Activated naive CD4-positive, alpha-beta T cell treated with anti-CD3 and anti-CD28 coated beads, Interleukin-2, amount 50 U/mL, for 72 hours (primary cell): Measurements from ENCODE around the gene MPL. TPM values are rescaled to one million over a fixed set of nuclear protein-coding genes. Genes with fewer than 3 reads are reported as not detected.

ENCODE experiments used
- ATAC-seq, 2 donors: fragments of 150-1000 bp; cut with Tn5 transposase; 2 replicates each; pipeline ENCODE4 v1.10.0; 2021; ENCODE audit warnings: mild to moderate bottlenecking in 2 of 2, moderate library complexity in 2 of 2
- DNase-seq, 2 donors: peaks; one replicate each; pipeline ENCODE4 v3.0.0; 2021 to 2022; ENCODE audit warnings: low spot score in 2 of 2
- H3K27ac Mint-ChIP-seq, 2 donors: one replicate each; pipeline ENCODE4 v1.8.0; 2022; ENCODE audit warnings: mild to moderate bottlenecking in 2 of 2, mixed read lengths in 2 of 2
- H3K36me3 Mint-ChIP-seq, 2 donors: one replicate each; pipeline ENCODE4 v1.8.0; 2022; ENCODE audit warnings: mixed read lengths in 2 of 2
- H3K9me3 Mint-ChIP-seq, 2 donors: one replicate each; pipeline ENCODE4 v1.8.0; 2022; ENCODE audit warnings: mixed read lengths in 2 of 2
- total RNA-seq, 2 donors: library from RNA; stranded (reverse); gene quantifications; one replicate each; pipeline ENCODE4 v1.2.3, GENCODE V29; 2022

Gene MPL
- not detected for total RNA-seq

- H3K36me3 Mint-ChIP-seq: no peaks in the 10 kb centered on the region
- no peak within 1 kb of the TSS for H3K27ac Mint-ChIP-seq
- ATAC-seq (no peak), DNase-seq (peak in 1 of 2 donors; percentile 45)
- H3K9me3 Mint-ChIP-seq: no peaks in the 10 kb centered on the region
Observed at GRCh38 chr1:43337588-43337987, at the start of gene MPL. MPL (plus strand) TSS chr1:43337818; CDS start chr1:43337849, 31 bp downstream.

- Mint-ChIP-seq H3K36me3 (no peaks in the 10 kb centered on the region), H3K27ac (no peak overlapping the region), H3K9me3 (no peaks in the 10 kb centered on the region)
- DNase-seq (no peak), ATAC-seq (no peak)
Observed at GRCh38 chr1:43288058-43288784, 49.4 kb upstream of the MPL start.

- no peaks in the 10 kb centered on the region for H3K36me3 Mint-ChIP-seq
- no peak overlapping the region for H3K27ac Mint-ChIP-seq
- DNase-seq: no peak
- no peak for ATAC-seq
- H3K9me3 Mint-ChIP-seq: no peaks in the 10 kb centered on the region
Observed at GRCh38 chr1:43288785-43289706, 48.6 kb upstream of the MPL start.

GRCh38 chr1:43292216-43292615 lies 45.4 kb upstream of the MPL start:
- DNase-seq (no peak), ATAC-seq (no peak)
- Mint-ChIP-seq H3K9me3 (no peaks in the 10 kb centered on the region), H3K36me3 (no peaks in the 10 kb centered on the region), H3K27ac (no peak overlapping the region)

GRCh38 chr1:43292679-43293078 lies 44.9 kb upstream of the MPL start:
- no peaks in the 10 kb centered on the region for H3K9me3 Mint-ChIP-seq
- ATAC-seq (no peak), DNase-seq (no peak)
- no peaks in the 10 kb centered on the region for H3K36me3 Mint-ChIP-seq
- H3K27ac Mint-ChIP-seq: peak overlapping the region in 1 of 2 donors; percentile 58

GRCh38 chr1:43293176-43293575 lies 44.4 kb upstream of the MPL start:
- Mint-ChIP-seq H3K9me3 (no peaks in the 10 kb centered on the region), H3K36me3 (no peaks in the 10 kb centered on the region), H3K27ac (peak overlapping the region in 1 of 2 donors; percentile 58)
- ATAC-seq: no peak
- no peak for DNase-seq

- Mint-ChIP-seq H3K36me3 (no peaks in the 10 kb centered on the region), H3K27ac (no peak overlapping the region), H3K9me3 (no peaks in the 10 kb centered on the region)
- DNase-seq (no peak), ATAC-seq (no peak)
Observed at GRCh38 chr1:43293896-43294760, 43.5 kb upstream of the MPL start.

GRCh38 chr1:43294761-43295160 lies 42.9 kb upstream of the MPL start:
- DNase-seq (no peak), ATAC-seq (no peak)
- H3K27ac Mint-ChIP-seq: no peak overlapping the region
- no peaks in the 10 kb centered on the region for H3K36me3 Mint-ChIP-seq
- H3K9me3 Mint-ChIP-seq: no peaks in the 10 kb centered on the region

GRCh38 chr1:43296207-43296606 lies 41.4 kb upstream of the MPL start:
- DNase-seq (no peak), ATAC-seq (no peak)
- Mint-ChIP-seq H3K27ac (peak overlapping the region in 1 of 2 donors; percentile 69), H3K36me3 (no peaks in the 10 kb centered on the region), H3K9me3 (no peaks in the 10 kb centered on the region)

- H3K27ac Mint-ChIP-seq: no peak overlapping the region
- no peaks in the 10 kb centered on the region for H3K9me3 Mint-ChIP-seq
- H3K36me3 Mint-ChIP-seq: no peaks in the 10 kb centered on the region
- no peak for ATAC-seq
- DNase-seq: no peak
Observed at GRCh38 chr1:43298055-43298454, 39.6 kb upstream of the MPL start.

GRCh38 chr1:43299101-43299500 lies 38.5 kb upstream of the MPL start:
- no peak for ATAC-seq

GRCh38 chr1:43300378-43301094 lies 37.1 kb upstream of the MPL start, which contains the start of gene TIE1:
TIE1 (plus strand) TSS chr1:43300982; CDS start chr1:43301072, 90 bp downstream.
- H3K36me3 Mint-ChIP-seq: no peaks in the 10 kb centered on the region
- H3K27ac Mint-ChIP-seq: no peak within 1 kb of the TSS
- DNase-seq: no peak
- no peaks in the 10 kb centered on the region for H3K9me3 Mint-ChIP-seq
- no peak for ATAC-seq

More at GRCh38 chr1:43299101-43299500, 38.5 kb upstream of the MPL start:
- Mint-ChIP-seq H3K27ac (no peak overlapping the region), H3K9me3 (no peaks in the 10 kb centered on the region), H3K36me3 (no peaks in the 10 kb centered on the region)
- DNase-seq: no peak

- Mint-ChIP-seq H3K9me3 (no peaks in the 10 kb centered on the region), H3K36me3 (no peaks in the 10 kb centered on the region), H3K27ac (no peak overlapping the region)
- ATAC-seq: no peak
- no peak for DNase-seq
Observed at GRCh38 chr1:43302201-43302600, 35.4 kb upstream of the MPL start.

GRCh38 chr1:43302721-43303470 lies 34.7 kb upstream of the MPL start:
- ATAC-seq: no peak
- Mint-ChIP-seq H3K9me3 (no peaks in the 10 kb centered on the region), H3K27ac (no peak overlapping the region), H3K36me3 (no peaks in the 10 kb centered on the region)
- no peak for DNase-seq

- Mint-ChIP-seq H3K36me3 (no peaks in the 10 kb centered on the region), H3K9me3 (no peaks in the 10 kb centered on the region), H3K27ac (peak overlapping the region in 1 of 2 donors; percentile 73)
- DNase-seq (no peak), ATAC-seq (no peak)
Observed at GRCh38 chr1:43303471-43304313, 33.9 kb upstream of the MPL start.
